Measurements from ENCODE around the gene AIG1.

Gene AIG1

GRCh38 chr6:143103916-143104315, 43.2 kb downstream of the AIG1 start:
- TF ChIP-seq GATA3 (IDR thresholded peaks at IDR 0.05; ENCODE audit: low read depth, low read length) (no peak), GATA2 (IDR thresholded peaks at IDR 0.05; ENCODE audit: low read depth, low read length) (no peak)

GRCh38 chr6:143107440-143107839, 46.8 kb downstream of the AIG1 start:
- TF ChIP-seq GATA3 (IDR thresholded peaks at IDR 0.05; ENCODE audit: low read depth, low read length): no peak
- no peak for TF ChIP-seq GATA2 (IDR thresholded peaks at IDR 0.05; ENCODE audit: low read depth, low read length)

- no peak for TF ChIP-seq GATA3 (IDR thresholded peaks at IDR 0.05; ENCODE audit: low read depth, low read length)
- no peak for TF ChIP-seq GATA2 (IDR thresholded peaks at IDR 0.05; ENCODE audit: low read depth, low read length)
These were observed 47.4 kb downstream of the AIG1 start for GRCh38 chr6:143107911-143108761.

GRCh38 chr6:143109196-143109595, 48.5 kb downstream of the AIG1 start:
- no peak for TF ChIP-seq GATA3 (IDR thresholded peaks at IDR 0.05; ENCODE audit: low read depth, low read length)
- no peak for TF ChIP-seq GATA2 (IDR thresholded peaks at IDR 0.05; ENCODE audit: low read depth, low read length)

- TF ChIP-seq GATA3 (IDR thresholded peaks at IDR 0.05; ENCODE audit: low read depth, low read length) (no peak), GATA2 (IDR thresholded peaks at IDR 0.05; ENCODE audit: low read depth, low read length) (no peak)
These were observed 49.9 kb downstream of the AIG1 start for GRCh38 chr6:143110572-143110971.

GRCh38 chr6:143110996-143111395, 50.3 kb downstream of the AIG1 start:
- TF ChIP-seq GATA2 (IDR thresholded peaks at IDR 0.05; ENCODE audit: low read depth, low read length) (no peak), GATA3 (IDR thresholded peaks at IDR 0.05; ENCODE audit: low read depth, low read length) (no peak)

- TF ChIP-seq GATA3 (IDR thresholded peaks at IDR 0.05; ENCODE audit: low read depth, low read length) (no peak), GATA2 (IDR thresholded peaks at IDR 0.05; ENCODE audit: low read depth, low read length) (no peak)
These were observed 50.8 kb downstream of the AIG1 start for GRCh38 chr6:143111443-143111842.

GRCh38 chr6:143112084-143112768, 51.5 kb downstream of the AIG1 start:
- no peak for TF ChIP-seq GATA2 (IDR thresholded peaks at IDR 0.05; ENCODE audit: low read depth, low read length)
- no peak for TF ChIP-seq GATA3 (IDR thresholded peaks at IDR 0.05; ENCODE audit: low read depth, low read length)

GRCh38 chr6:143112837-143113236, 52.1 kb downstream of the AIG1 start:
- no peak for TF ChIP-seq GATA3 (IDR thresholded peaks at IDR 0.05; ENCODE audit: low read depth, low read length)
- no peak for TF ChIP-seq GATA2 (IDR thresholded peaks at IDR 0.05; ENCODE audit: low read depth, low read length)

- TF ChIP-seq GATA3 (IDR thresholded peaks at IDR 0.05; ENCODE audit: low read depth, low read length) (no peak), GATA2 (IDR thresholded peaks at IDR 0.05; ENCODE audit: low read depth, low read length) (no peak)
These were observed 55.0 kb downstream of the AIG1 start for GRCh38 chr6:143115728-143116127.

- TF ChIP-seq GATA3 (IDR thresholded peaks at IDR 0.05; ENCODE audit: low read depth, low read length): no peak
- TF ChIP-seq GATA2 (IDR thresholded peaks at IDR 0.05; ENCODE audit: low read depth, low read length): no peak
These were observed 56.4 kb downstream of the AIG1 start for GRCh38 chr6:143117108-143117507.

GRCh38 chr6:143119260-143119659, 58.6 kb downstream of the AIG1 start:
- TF ChIP-seq GATA3 (IDR thresholded peaks at IDR 0.05; ENCODE audit: low read depth, low read length): no peak
- no peak for TF ChIP-seq GATA2 (IDR thresholded peaks at IDR 0.05; ENCODE audit: low read depth, low read length)

- TF ChIP-seq GATA2 (IDR thresholded peaks at IDR 0.05; ENCODE audit: low read depth, low read length) (no peak), GATA3 (IDR thresholded peaks at IDR 0.05; ENCODE audit: low read depth, low read length) (no peak)
These were observed 62.4 kb downstream of the AIG1 start for GRCh38 chr6:143123081-143123480.

GRCh38 chr6:143123941-143124340, 63.3 kb downstream of the AIG1 start:
- TF ChIP-seq GATA3 (IDR thresholded peaks at IDR 0.05; ENCODE audit: low read depth, low read length) (no peak), GATA2 (IDR thresholded peaks at IDR 0.05; ENCODE audit: low read depth, low read length) (no peak)

GRCh38 chr6:143125455-143125854, 64.8 kb downstream of the AIG1 start:
- TF ChIP-seq GATA2 (IDR thresholded peaks at IDR 0.05; ENCODE audit: low read depth, low read length): no peak
- TF ChIP-seq GATA3 (IDR thresholded peaks at IDR 0.05; ENCODE audit: low read depth, low read length): no peak
